Tibial nerve (tissue), 4 donors: Measurements from ENCODE around the gene GRIN3B.

Experiments used
- EP300 ChIP-seq, 2 donors: sonication (generic); formaldehyde crosslinking; IDR thresholded peaks; one replicate each; pipeline ENCODE4 v1.6.1; 2017; ENCODE audit warnings: antibody characterized with exemption in 2 of 2, mild to moderate bottlenecking in 1 of 2
- TF ChIP-seq, protein P1 (sequence below), 5 experiments: fragments of 200-600 bp in 3 of 5; fragments of 450-650 bp in 2 of 5; sonication (generic) in 3 of 5; IDR thresholded peaks; one replicate each; pipeline ENCODE4 v1.5.1; 2016 to 2019; ENCODE audit warnings: antibody characterized with exemption in 5 of 5, mild to moderate bottlenecking in 3 of 5, moderate library complexity in 2 of 5

DNA sequence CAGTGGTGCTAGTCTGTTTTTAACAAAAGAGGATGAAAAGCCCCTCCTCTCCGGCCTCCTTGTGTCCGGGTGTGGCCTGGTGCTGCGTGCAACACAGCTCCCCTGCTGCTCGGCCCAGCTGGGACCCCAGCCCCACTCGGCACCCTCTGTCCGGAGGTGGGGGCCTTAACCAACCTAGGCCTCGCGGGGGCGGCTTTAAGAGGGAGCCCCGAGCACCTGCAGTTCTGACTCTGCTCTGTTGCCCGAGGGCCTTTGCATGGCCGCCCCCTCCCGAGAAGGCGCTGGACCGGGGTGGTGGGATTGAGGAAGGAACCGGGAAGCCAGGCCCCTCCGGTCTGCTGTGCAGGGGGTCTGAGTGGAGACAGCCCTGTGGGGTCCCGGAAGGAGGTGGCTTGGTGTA, 5.7 kb upstream of the GRIN3B start:
- TF ChIP-seq, protein P1, sequence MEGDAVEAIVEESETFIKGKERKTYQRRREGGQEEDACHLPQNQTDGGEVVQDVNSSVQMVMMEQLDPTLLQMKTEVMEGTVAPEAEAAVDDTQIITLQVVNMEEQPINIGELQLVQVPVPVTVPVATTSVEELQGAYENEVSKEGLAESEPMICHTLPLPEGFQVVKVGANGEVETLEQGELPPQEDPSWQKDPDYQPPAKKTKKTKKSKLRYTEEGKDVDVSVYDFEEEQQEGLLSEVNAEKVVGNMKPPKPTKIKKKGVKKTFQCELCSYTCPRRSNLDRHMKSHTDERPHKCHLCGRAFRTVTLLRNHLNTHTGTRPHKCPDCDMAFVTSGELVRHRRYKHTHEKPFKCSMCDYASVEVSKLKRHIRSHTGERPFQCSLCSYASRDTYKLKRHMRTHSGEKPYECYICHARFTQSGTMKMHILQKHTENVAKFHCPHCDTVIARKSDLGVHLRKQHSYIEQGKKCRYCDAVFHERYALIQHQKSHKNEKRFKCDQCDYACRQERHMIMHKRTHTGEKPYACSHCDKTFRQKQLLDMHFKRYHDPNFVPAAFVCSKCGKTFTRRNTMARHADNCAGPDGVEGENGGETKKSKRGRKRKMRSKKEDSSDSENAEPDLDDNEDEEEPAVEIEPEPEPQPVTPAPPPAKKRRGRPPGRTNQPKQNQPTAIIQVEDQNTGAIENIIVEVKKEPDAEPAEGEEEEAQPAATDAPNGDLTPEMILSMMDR (IDR thresholded peaks at IDR 0.05) = no peak
- TF ChIP-seq EP300 (IDR thresholded peaks at IDR 0.05) = no peak
